Panc1 (cell line): ENCODE results near the gene GLB1L3. TPM values are rescaled to one million over a fixed set of nuclear protein-coding genes. Genes with fewer than 3 reads are reported as not detected.

Experiments
- ATAC-seq: fragments of 200-7000 bp; cut with Tn5 transposase; 2 replicates; pipeline ENCODE4 v1.9.1; 2020; ENCODE audit warnings: mild to moderate bottlenecking, moderate library complexity
- BruUV-seq: library from RNA; stranded (reverse); fragments of 400-500 nt; replicated peaks from 2 replicates; lab custom pipeline; 2021; lab: Mats Ljungman, UMichigan
- CTCF ChIA-PET: fragments of 300-600 bp; sonication (Branson Sonifier 250); formaldehyde crosslinking; loops from one replicate; lab custom pipeline; 2022; ENCODE audit warnings: antibody characterized with exemption; lab: Charles Lee
- POLR2A ChIA-PET: fragments of 300-600 bp; sonication (Branson Sonifier 250); formaldehyde crosslinking; loops from one replicate; lab custom pipeline; 2022; ENCODE audit warnings: antibody characterized with exemption; lab: Charles Lee
- DNase-seq: peaks from one replicate; pipeline ENCODE4 v3.0.0-alpha.2; 2010; ENCODE audit warnings: low read depth, low spot score
- H3K27ac ChIP-seq: 2 replicates; pipeline ENCODE4 v1.5.1; 2011; ENCODE audit warnings: mild to moderate bottlenecking, low read length, inconsistent platforms
- H3K27me3 ChIP-seq: fragments of 200-500 bp; sonication (Bioruptor generic); 2 replicates; pipeline ENCODE4 v1.6.0; 2014; ENCODE audit warnings: low read length, inconsistent platforms; ENCODE audit not compliant: control insufficient read depth, insufficient read depth
- H3K36me3 ChIP-seq: fragments of 200-500 bp; sonication (Bioruptor generic); 2 replicates; pipeline ENCODE4 v1.5.1; 2014; ENCODE audit warnings: inconsistent platforms, mild to moderate bottlenecking, low read length, moderate library complexity; ENCODE audit not compliant: control insufficient read depth, insufficient read depth
- H3K4me1 ChIP-seq: 2 replicates; pipeline ENCODE4 v1.5.1; 2011; ENCODE audit warnings: inconsistent platforms, mild to moderate bottlenecking, low read length, moderate library complexity; ENCODE audit not compliant: control insufficient read depth, insufficient read depth
- H3K4me3 ChIP-seq, 2 experiments: 2 replicates each; pipeline ENCODE4 v1.5.1; 2011 to 2012; ENCODE audit warnings: low read depth in 2 of 2, low read length in 2 of 2, mild to moderate bottlenecking in 2 of 2, inconsistent platforms in 1 of 2, moderate library complexity in 1 of 2
- H3K9me3 ChIP-seq: fragments of 200-500 bp; sonication (Bioruptor generic); 2 replicates; pipeline ENCODE4 v1.5.1; 2014; ENCODE audit warnings: low read depth, mild to moderate bottlenecking, inconsistent platforms, low read length, moderate library complexity; ENCODE audit not compliant: control insufficient read depth, insufficient read depth
- CTCF ChIP-seq: fragments of 450-650 bp; IDR thresholded peaks from 2 replicates; pipeline ENCODE4 v1.5.1; 2017; ENCODE audit warnings: mild to moderate bottlenecking
- POLR2AphosphoS5 ChIP-seq: IDR thresholded peaks from 2 replicates; pipeline ENCODE4 v1.6.1; 2012; ENCODE audit warnings: mild to moderate bottlenecking, low read depth, low read length, moderate library complexity
- REST ChIP-seq, 2 experiments: IDR thresholded peaks; 2 replicates each; pipeline ENCODE4 v1.6.1; 2011 to 2012; ENCODE audit warnings: low read depth in 2 of 2, control low read depth in 1 of 2, low read length in 1 of 2, mild to moderate bottlenecking in 1 of 2, moderate library complexity in 1 of 2; ENCODE audit not compliant: insufficient read depth in 1 of 2
- SIN3A ChIP-seq: IDR thresholded peaks from 2 replicates; pipeline ENCODE4 v1.6.1; 2012; ENCODE audit warnings: low read depth, mild to moderate bottlenecking, low read length, moderate library complexity, borderline replicate concordance; ENCODE audit not compliant: insufficient read depth
- TCF7L2 ChIP-seq: IDR thresholded peaks from 2 replicates; pipeline ENCODE4 v1.6.1; 2011; ENCODE audit warnings: mild to moderate bottlenecking, low read depth, low read length, inconsistent platforms
- in situ Hi-C: cut with HindIII; loops from 2 replicates; pipeline ENCODE4 v1.10.0; 2016; ENCODE audit warnings: low sequenced_read_pairs, low pct_unique_long_range_greater_than_20kb
- intact Hi-C: fragments of 100-400 bp; cut with micrococcal nuclease; formaldehyde crosslinking; loops from one replicate; pipeline ENCODE4 v1.10.0; 2022; ENCODE audit not compliant: unreplicated experiment
- total RNA-seq: library from RNA; stranded (reverse); gene quantifications from one replicate; pipeline ENCODE4 v1.2.1, GENCODE V29; 2021; ENCODE audit not compliant: unreplicated experiment

The GLB1L3 gene
- total RNA-seq, 1 experiment from 2014 or later, result not detected

- no peak for TF ChIP-seq SIN3A
- no peak for TF ChIP-seq CTCF
- TF ChIP-seq TCF7L2, result no peak
- TF ChIP-seq POLR2AphosphoS5, result no peak
- no peak for TF ChIP-seq REST (IDR thresholded peaks at IDR 0.05; ENCODE audit: insufficient read depth in 1 of 2, low read depth in 2 of 2, low read length in 1 of 2)
- in situ Hi-C loops (no loop called here), intact Hi-C loops (no loop called here)
- DNase-seq, result no peak
- H3K9me3 ChIP-seq, result no peaks in the 10 kb centered on the region
- H3K36me3 ChIP-seq, result no peaks in the 10 kb centered on the region
- BruUV-seq, result no TSS peak
- H3K27me3 ChIP-seq, result no peaks in the 10 kb centered on the region
- ATAC-seq, result no peak
- no peak overlapping the region for H3K4me3 ChIP-seq
- ChIA-PET CTCF (no interaction called here), POLR2A (no interaction called here)
- no peak overlapping the region for H3K27ac ChIP-seq
- H3K4me1 ChIP-seq, result no peaks in the 10 kb centered on the region
Measured at GRCh38 chr11:134346976-134347350, 70.8 kb downstream of the GLB1L3 start.

- H3K4me1 ChIP-seq, result no peaks in the 10 kb centered on the region
- ChIA-PET POLR2A (no interaction called here), CTCF (no interaction called here)
- H3K27me3 ChIP-seq, result no peaks in the 10 kb centered on the region
- intact Hi-C loops (no loop called here), in situ Hi-C loops (no loop called here)
- ATAC-seq (no peak), DNase-seq (no peak)
- H3K9me3 ChIP-seq, result no peaks in the 10 kb centered on the region
- TF ChIP-seq CTCF (no peak), REST (IDR thresholded peaks at IDR 0.05; ENCODE audit: insufficient read depth in 1 of 2, low read depth in 2 of 2, low read length in 1 of 2) (no peak), SIN3A (no peak), TCF7L2 (no peak), POLR2AphosphoS5 (no peak)
- H3K4me3 ChIP-seq, result no peak overlapping the region
- no TSS peak for BruUV-seq
- H3K36me3 ChIP-seq, result no peaks in the 10 kb centered on the region
- no peak overlapping the region for H3K27ac ChIP-seq
Measured at GRCh38 chr11:134347441-134347840, 71.3 kb downstream of the GLB1L3 start.
